ENCODE results near the gene PI16.

PI16 gene

DNA sequence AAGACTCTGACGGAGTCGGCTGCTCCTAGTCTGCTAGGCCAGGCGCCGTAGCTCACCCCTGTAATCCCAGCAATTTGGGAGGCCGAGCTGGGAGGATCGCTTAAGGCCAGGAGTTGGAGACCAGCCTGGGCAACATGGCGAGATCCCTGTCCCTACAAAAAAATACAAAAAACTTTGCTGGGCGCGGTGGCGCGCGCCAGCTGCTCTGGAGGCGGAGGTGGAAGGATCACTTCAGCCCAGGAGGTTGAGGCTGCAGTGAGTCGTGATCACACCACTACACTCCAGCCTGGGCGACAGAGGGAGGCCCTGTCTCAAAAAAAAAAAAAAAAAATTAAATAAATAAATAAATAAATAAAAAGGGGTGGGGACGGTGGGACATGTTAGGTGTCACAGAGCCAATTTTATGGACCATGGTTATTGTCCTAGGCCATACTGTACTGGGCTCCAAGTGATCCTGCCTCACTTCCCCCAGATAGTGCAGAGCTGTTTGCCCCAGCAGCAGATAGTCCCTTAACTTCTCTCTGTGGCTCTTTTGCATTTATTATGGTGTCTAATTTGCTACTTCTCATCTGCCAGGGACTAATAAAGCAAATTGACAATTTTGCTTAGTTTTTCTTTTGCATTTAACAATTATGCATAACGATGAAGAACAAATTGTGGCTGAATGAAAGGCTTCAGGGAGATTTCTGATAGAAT, 5.2 kb downstream of the PI16 start:
- FAIRE-seq, result no peak

- FAIRE-seq, result no peak
Measured at GRCh38 chr6:36961441-36962435, 7.2 kb downstream of the PI16 start.

- FAIRE-seq, result no peak
Measured at GRCh38 chr6:36962874-36963273, 8.3 kb downstream of the PI16 start.

- no peak for FAIRE-seq
Measured at GRCh38 chr6:36963451-36964290, 9.1 kb downstream of the PI16 start.

GRCh38 chr6:36964349-36964748, 9.8 kb downstream of the PI16 start:
- no peak for FAIRE-seq

DNA sequence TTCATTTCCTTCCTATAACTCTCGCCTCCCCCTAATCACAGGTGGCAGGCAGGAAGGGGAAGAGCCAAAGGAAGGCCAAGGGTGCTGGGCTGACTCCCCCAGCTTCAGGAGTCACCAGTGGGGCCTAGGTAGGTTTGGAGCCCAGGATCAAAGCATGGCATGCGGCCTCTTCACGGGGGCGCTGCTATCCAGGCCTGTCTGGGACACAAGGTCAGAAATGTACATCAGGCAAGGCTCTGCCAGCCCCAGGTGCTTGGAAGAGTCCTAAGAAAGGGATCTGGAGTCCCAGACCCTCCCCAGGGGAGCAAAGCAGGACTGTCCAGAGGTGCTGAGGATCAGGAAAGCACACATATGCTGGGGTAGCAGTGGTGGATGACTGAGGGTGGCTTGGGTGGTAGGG, 10.4 kb downstream of the PI16 start:
- no peak for FAIRE-seq

GRCh38 chr6:36967301-36967700, 12.8 kb downstream of the PI16 start:
- FAIRE-seq, result no peak

DNA sequence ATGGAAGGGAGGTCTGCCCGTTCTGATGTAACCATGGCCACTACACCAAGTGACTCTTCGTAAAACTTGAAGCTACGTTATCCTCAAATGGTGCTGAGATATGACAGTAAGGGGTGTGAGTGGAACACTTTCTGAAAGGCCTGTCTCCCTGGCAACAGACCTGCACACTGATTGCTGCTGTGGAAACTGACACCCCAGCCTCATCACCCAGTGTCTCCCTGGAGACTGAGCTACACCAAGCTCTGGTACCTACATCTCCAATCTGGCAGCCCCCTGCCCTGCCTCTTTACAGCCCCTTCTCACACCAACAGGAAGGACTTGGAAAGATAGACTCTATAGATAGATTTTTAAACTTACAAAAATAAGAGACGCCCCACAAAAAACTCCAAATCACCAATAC, 13.2 kb downstream of the PI16 start:
- FAIRE-seq, result no peak

DNA sequence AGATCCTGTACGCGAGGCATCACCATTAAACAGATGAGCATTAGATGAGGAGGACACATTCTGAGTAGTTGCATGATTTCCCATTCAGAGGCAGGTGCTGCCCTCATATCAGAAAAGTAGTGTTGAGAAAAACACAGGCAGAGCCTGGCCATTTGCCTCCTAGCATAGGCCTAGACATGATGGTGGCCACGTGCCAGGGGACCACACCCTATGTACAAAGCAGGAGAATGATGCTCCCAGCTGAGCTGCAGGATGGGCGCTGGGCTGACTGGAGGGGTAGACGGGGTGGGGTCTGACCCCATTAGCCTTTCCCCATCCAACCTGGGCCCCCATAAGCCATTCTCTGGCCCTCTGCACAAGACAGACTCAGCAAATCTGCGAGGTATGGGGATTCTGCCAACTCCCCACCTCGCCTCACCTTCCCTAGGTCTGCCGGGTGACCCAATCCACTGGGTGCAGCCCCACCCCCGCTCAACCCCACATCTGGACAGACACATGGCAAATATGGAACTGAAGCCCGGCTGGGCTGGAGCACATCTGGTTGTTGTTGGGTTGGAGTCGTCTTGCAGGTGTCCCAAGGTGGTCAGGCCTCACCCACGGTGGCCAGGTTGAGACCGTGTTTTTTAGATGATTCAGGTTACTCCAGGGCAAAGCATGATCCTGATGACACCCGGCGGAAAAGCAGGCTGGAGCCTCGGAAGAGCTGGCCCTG, 13.9 kb downstream of the PI16 start:
- FAIRE-seq, result no peak

DNA sequence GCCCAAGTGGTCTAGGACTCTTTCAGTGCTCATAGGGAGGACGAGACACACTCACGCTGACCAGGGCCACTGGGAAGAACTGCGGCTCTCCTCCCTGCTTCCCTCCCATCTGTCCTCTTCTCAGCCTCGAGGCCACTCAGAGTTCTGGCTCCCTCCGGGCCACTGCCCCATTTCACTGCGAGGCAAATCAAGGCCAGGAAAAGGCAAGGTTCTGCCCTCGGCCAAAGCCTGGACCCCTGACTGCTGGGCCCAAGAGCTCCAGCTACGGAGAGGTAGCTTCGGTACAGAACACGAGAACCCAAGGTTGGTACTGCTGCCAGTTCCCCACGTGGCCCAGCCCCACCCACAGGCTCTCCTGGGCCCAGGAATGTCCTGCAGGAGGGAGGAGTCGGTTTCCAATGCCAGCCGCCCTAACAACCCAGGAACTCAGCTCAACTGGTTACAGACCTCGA, 14.7 kb downstream of the PI16 start:
- FAIRE-seq, result no peak

DNA sequence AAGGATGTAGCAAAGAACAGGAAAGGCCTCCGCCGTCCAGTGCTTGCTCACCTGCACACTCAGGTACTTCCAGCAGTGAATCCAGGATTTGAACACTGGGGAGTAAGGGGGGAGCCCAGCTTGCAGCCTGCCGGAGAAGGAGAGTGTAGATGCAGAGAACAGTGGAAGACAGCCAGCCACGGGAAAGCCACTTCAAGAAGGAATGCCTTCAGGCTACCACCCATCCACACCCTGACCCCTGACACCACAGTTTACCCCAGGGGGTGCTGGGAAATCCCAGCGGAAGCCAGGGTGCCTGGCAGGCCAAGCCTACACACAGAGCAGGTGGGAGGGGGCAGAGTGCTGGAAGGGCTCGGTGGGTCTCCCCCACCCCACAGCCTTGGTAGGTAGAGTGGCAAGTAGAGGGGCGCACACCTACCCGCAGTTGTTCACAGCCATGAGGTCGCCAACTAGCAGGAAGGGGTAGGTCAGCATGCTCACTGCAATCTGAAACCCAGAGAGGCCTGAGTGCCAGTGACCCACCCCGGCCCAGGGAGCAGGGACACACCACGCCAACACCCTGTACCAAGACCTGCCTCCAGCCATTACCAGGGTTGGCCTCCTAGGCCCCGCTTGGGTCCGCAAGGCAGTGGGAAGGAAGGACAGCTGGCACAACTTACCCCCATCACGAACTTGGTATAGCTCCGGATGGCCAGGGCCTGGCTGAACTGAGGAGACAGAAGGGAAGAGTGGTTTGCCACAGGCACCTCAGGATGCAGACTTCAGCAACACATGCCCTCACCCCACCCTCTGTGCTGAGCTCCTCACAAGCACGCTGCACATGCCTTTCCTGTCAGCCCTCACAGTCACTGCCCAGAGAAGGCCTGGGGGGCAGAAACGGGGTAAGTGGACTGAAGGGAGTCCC, 15.7 kb downstream of the PI16 start:
- FAIRE-seq, result no peak

DNA sequence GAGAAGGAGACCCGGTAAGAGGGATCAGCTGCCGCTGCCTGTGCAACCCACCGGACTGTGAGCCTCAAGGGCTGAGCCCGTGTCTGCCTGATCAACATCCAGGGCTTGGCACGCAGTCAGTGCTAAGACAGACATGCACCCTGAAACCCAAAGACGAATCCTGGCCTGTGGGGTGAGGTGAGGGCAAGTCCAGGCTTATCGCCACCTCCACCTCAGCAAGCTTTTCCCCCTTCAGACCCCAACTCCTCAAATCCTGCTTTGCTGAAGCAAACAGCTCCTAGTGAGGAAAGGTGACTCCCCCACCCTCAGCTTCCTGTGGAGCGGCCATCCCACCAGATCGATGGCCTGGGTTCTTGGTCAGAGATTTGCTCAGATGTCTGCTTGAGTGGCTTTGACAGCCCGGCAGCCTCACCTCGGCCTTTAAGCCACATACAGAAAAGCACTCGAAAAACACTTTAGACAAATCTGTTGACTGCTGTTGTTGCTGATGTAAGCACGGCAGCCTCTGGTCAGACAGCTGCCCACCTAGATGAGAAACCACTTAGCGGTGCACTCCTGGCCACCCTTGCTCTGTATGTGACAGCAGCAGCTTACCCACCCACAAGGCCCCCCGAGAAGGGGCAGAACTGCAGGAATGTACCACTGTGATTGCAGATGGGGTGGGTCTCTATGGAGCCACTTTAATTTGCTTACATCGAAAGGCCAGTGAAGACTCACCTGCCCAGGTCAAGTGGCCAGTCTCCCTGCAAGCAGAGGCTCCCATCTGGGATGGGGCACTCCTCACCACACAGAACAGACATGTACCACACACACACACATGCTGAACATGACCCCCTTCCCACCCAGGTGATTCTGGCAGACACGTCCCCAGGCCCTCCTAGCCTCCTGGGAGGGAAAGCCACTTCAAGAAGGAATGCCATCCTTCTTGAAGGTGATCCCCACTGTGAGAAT, 16.6 kb downstream of the PI16 start:
- FAIRE-seq, result no peak

DNA sequence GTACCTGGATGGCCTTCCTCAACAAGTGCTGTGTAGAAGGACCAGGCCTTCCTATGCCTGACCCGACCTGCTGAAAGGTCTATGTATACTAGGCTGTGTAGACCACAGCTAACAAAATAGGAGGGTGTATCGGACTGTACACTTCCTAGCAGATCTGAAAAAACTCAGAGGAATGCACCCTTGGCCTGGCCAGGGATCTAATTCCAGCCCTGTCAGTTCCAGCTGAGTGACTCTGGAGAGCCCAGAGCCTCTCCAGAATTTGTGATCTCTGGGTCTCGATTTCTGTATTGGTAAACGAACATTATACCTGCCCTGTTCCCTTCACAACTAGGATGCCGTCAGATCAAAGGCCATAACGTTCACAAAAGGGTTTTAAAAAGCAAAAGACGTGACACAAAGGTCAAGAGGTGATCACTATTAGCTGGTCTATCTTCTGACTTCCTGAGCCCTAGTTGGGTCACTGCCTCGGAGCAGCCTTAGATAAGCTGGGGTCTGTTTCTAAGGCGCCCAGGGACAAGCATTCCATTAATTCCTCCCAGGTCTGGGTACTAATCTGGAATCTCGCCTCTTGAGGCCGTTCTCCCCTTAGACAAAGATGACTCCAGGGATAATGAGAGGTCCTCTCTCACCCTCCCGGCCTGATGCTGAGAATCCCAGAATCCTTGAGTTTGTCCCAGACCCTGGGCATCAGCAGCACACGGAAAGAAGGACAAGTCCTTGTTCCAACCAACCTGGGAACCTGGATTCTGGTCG, 17.6 kb downstream of the PI16 start:
- no peak for FAIRE-seq

DNA sequence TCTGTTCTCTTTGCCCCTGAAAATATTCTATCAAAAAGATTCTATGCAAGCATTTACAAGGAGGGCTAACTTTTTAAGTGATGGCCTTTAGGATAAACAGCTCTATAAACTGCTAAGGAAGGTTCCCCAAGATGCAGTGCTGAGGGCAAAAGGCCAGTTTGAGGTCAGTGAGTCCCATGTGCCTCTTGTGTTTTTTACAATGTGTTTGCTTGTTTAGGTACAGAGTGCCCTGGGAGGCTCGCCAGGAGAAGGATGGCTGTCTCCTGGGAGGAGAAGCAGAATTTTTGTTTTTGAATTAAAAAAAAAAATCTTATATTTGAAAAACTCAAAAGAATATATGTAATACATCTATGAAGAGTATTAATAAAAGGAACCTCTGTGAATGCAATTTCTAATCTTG, 18.7 kb downstream of the PI16 start:
- FAIRE-seq, result no peak

DNA sequence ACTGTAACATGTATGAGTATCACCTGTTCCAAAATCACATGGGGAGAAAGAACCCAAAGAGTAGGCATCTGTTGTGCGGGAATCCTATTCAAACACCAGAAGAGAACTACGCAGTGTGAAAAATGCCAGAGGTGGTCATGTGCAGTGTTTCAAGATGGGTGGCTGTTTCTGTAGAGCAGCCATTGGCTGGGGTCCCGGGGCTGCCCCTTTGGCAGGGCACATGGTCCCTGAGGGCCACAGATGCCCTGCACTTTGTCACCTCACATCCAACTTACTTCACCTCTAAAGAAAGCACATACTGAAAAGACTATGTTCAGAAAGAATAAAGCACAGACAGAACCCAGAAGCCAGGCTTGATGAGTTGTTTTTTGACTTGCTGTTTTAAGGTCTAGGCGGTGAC, 19.1 kb downstream of the PI16 start:
- FAIRE-seq, result no peak

- no peak for FAIRE-seq
Measured at GRCh38 chr6:36975231-36976006, 20.9 kb downstream of the PI16 start.

DNA sequence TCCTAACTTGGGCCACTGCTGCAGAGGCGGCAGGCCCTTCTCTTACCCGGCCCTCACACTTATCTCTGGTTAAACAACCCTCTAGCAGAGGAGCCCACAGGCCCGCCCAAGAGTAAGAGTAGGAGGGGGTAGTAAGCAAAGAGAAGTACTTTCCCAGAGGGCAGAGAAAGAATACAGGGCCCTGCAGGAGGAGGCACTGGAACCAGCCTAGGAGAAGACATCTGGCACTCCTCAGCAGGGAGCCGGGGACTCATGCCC, 21.4 kb downstream of the PI16 start:
- no peak for FAIRE-seq

GRCh38 chr6:36976509-36976908, 22.0 kb downstream of the PI16 start:
- FAIRE-seq, result no peak

GRCh38 chr6:36976931-36977330, 22.4 kb downstream of the PI16 start:
- FAIRE-seq, result no peak

Measured in TTC549 (cell line).